GM12872 (cell line): ENCODE data around the gene HOXC11.

Source experiments
- CTCF ChIP-seq: IDR thresholded peaks from 3 replicates; pipeline ENCODE4 v1.5.1; 2011; ENCODE audit warnings: low read depth, mild to moderate bottlenecking, low read length, moderate library complexity; ENCODE audit not compliant: insufficient read depth

Gene HOXC11

GRCh38 chr12:54010053-54010971 lies 37.4 kb downstream of the HOXC11 start:
- TF ChIP-seq CTCF, result no peak

GRCh38 chr12:54010972-54011664 lies 38.2 kb downstream of the HOXC11 start:
- no peak for TF ChIP-seq CTCF

- TF ChIP-seq CTCF, result no peak
Measured at GRCh38 chr12:54011665-54012532, 39.0 kb downstream of the HOXC11 start.

- peak; percentile 35; the same call in 2 of the 3 replicates for TF ChIP-seq CTCF
Measured at GRCh38 chr12:54012631-54013409, 39.9 kb downstream of the HOXC11 start.

GRCh38 chr12:54014377-54015017 lies 41.6 kb downstream of the HOXC11 start:
- no peak for TF ChIP-seq CTCF

GRCh38 chr12:54015018-54015931 lies 42.3 kb downstream of the HOXC11 start:
- no peak for TF ChIP-seq CTCF
